HepG2 (cell line): ENCODE results near the gene DCAF8. TPM values are rescaled to one million over a fixed set of nuclear protein-coding genes. Genes with fewer than 3 reads are reported as not detected.

Source experiments
- ATAC-seq: fragments of 200-7000 bp; cut with Tn5 transposase; 3 replicates; pipeline ENCODE4 v1.9.1; 2020; ENCODE audit warnings: mild to moderate bottlenecking, moderate library complexity
- BruUV-seq: library from RNA; stranded (reverse); fragments of 400-500 nt; replicated peaks from 2 replicates; lab custom pipeline; 2021; lab: Mats Ljungman, UMichigan
- CTCF ChIA-PET: fragments of 300-600 bp; formaldehyde crosslinking; extraction: SDS; loops from one replicate; lab custom pipeline; 2021; ENCODE audit warnings: low total read pairs, inconsistent platforms, low intra/inter-chr PET ratio; lab: Yijun Ruan, JAX
- POLR2A ChIA-PET: fragments of 350-600 bp; sonication (Branson Sonifier 250); formaldehyde crosslinking; loops from one replicate; lab custom pipeline; 2020; ENCODE audit warnings: antibody characterized with exemption, inconsistent platforms; lab: Yijun Ruan, JAX
- DNase-seq: peaks from one replicate; pipeline ENCODE4 v3.0.0-alpha.2; 2015; ENCODE audit warnings: low spot score
- FAIRE-seq: peaks from 3 replicates; lab custom pipeline; 2011; peaks lifted over from hg19 to GRCh38; lab: Jason Lieb, UNC
- H2AFZ ChIP-seq: one replicate; pipeline ENCODE4 v1.6.1; 2011; ENCODE audit warnings: low read length, inconsistent platforms
- H3K27ac ChIP-seq: fragments of 300-600 bp; 3 replicates; pipeline ENCODE4 v1.8.0; 2011; ENCODE audit warnings: mixed run types, mild to moderate bottlenecking, mixed read lengths, low read length, inconsistent platforms; ENCODE audit not compliant: insufficient read depth; ENCODE audit errors: extremely low read length
- H3K27me3 ChIP-seq, 2 experiments: fragments of 200-600 bp in 1 of 2; 2 replicates in 1 of 2; 3 replicates in 1 of 2; pipeline versions ENCODE4 v1.6.0 to v1.8.0; 2011; ENCODE audit warnings: low read length in 2 of 2, mild to moderate bottlenecking in 2 of 2, moderate library complexity in 2 of 2, inconsistent platforms in 1 of 2; ENCODE audit not compliant: insufficient read depth in 2 of 2, control insufficient read depth in 1 of 2
- H3K36me3 ChIP-seq, 2 experiments: fragments of 200-600 bp in 1 of 2; replicated peaks in 1 of 2; 2 replicates in 1 of 2; 3 replicates in 1 of 2; pipeline versions ENCODE4 v1.5.1 to v1.8.0; 2011; ENCODE audit warnings: low read length in 2 of 2, inconsistent platforms in 1 of 2; ENCODE audit not compliant: insufficient read depth in 2 of 2, control insufficient read depth in 1 of 2
- H3K4me1 ChIP-seq: 2 replicates; pipeline ENCODE4 v1.5.1; 2012; ENCODE audit warnings: low read length, inconsistent platforms; ENCODE audit not compliant: insufficient read depth
- H3K4me2 ChIP-seq: 2 replicates; pipeline ENCODE4 v1.6.0; 2011; ENCODE audit warnings: low read depth, low read length, inconsistent platforms
- H3K4me3 ChIP-seq, 3 experiments: fragments of 200-600 bp in 1 of 3; sonication (generic), shearing (Covaris generic) in 1 of 3; replicated peaks in 1 of 3; 2 replicates each; pipeline ENCODE4 v1.5.1; 2011 to 2016; ENCODE audit warnings: low read length in 3 of 3, inconsistent platforms in 2 of 3, low read depth in 2 of 3, mild to moderate bottlenecking in 2 of 3, control low read depth in 1 of 3, mixed read lengths in 1 of 3; ENCODE audit not compliant: insufficient read depth in 1 of 3
- H3K79me2 ChIP-seq: one replicate; pipeline ENCODE4 v1.6.1; 2011; ENCODE audit warnings: low read length, inconsistent platforms; ENCODE audit not compliant: insufficient read depth
- H3K9ac ChIP-seq: 2 replicates; pipeline ENCODE4 v1.6.0; 2011; ENCODE audit warnings: mild to moderate bottlenecking, low read depth, low read length, inconsistent platforms; ENCODE audit not compliant: insufficient read depth
- H3K9me3 ChIP-seq: 2 replicates; pipeline ENCODE4 v1.5.1; 2012; ENCODE audit warnings: mild to moderate bottlenecking, low read length
- H4K20me1 ChIP-seq: 2 replicates; pipeline ENCODE4 v1.6.0; 2011; ENCODE audit warnings: inconsistent platforms, mild to moderate bottlenecking, low read length, moderate library complexity; ENCODE audit not compliant: insufficient read depth
- BRD4 ChIP-seq: sonication (generic); formaldehyde crosslinking; IDR thresholded peaks from 2 replicates; pipeline ENCODE4 v1.4.0; 2020; ENCODE audit warnings: missing genetic modification reagents
- CC2D1A ChIP-seq: sonication (generic); formaldehyde crosslinking; IDR thresholded peaks from 2 replicates; pipeline ENCODE4 v1.8.1; 2023; ENCODE audit warnings: mild to moderate bottlenecking, missing genetic modification reagents
- FOXC1 ChIP-seq: sonication (generic); formaldehyde crosslinking; IDR thresholded peaks from 2 replicates; pipeline ENCODE4 v1.8.0; 2022; ENCODE audit warnings: mild to moderate bottlenecking, missing genetic modification reagents, borderline replicate concordance
- GMEB1 ChIP-seq: sonication (generic); formaldehyde crosslinking; IDR thresholded peaks from 2 replicates; pipeline ENCODE4 v1.5.1; 2020; ENCODE audit warnings: missing genetic modification reagents, mild to moderate bottlenecking, borderline replicate concordance
- HNF4A ChIP-seq: sonication (generic); formaldehyde crosslinking; IDR thresholded peaks from 2 replicates; pipeline ENCODE4 v1.4.0; 2020; ENCODE audit warnings: missing genetic modification reagents
- KDM2A ChIP-seq: sonication (generic); formaldehyde crosslinking; IDR thresholded peaks from 2 replicates; pipeline ENCODE4 v1.4.0; 2020; ENCODE audit warnings: low read depth, missing genetic modification reagents, borderline replicate concordance
- PHF20 ChIP-seq: sonication (generic); formaldehyde crosslinking; IDR thresholded peaks from 2 replicates; pipeline ENCODE4 v1.5.0; 2020; ENCODE audit warnings: mild to moderate bottlenecking, missing genetic modification reagents
- PRMT3 ChIP-seq: sonication (generic); formaldehyde crosslinking; IDR thresholded peaks from 2 replicates; pipeline ENCODE4 v1.8.1; 2022; ENCODE audit warnings: low read depth, mild to moderate bottlenecking, moderate library complexity, missing genetic modification reagents, borderline replicate concordance
- RFXAP ChIP-seq: sonication (generic); formaldehyde crosslinking; IDR thresholded peaks from 2 replicates; pipeline ENCODE4 v1.4.0; 2020; ENCODE audit warnings: missing genetic modification reagents, borderline replicate concordance
- TBX2 ChIP-seq: sonication (generic); formaldehyde crosslinking; IDR thresholded peaks from 2 replicates; pipeline ENCODE4 v1.5.0; 2020; ENCODE audit warnings: missing genetic modification reagents, mild to moderate bottlenecking, borderline replicate concordance
- ZBED4 ChIP-seq: sonication (generic); formaldehyde crosslinking; IDR thresholded peaks from 2 replicates; pipeline ENCODE4 v1.4.0; 2020; ENCODE audit warnings: missing genetic modification reagents, borderline replicate concordance
- ZNF280B ChIP-seq: sonication (generic); formaldehyde crosslinking; IDR thresholded peaks from 2 replicates; pipeline ENCODE4 v1.5.0; 2020; ENCODE audit warnings: missing genetic modification reagents, mild to moderate bottlenecking, borderline replicate concordance
- ZNF33A ChIP-seq: sonication (generic); formaldehyde crosslinking; IDR thresholded peaks from 2 replicates; pipeline ENCODE4 v1.5.1; 2020; ENCODE audit warnings: missing genetic modification reagents, mild to moderate bottlenecking, moderate library complexity, borderline replicate concordance
- ZNF33B ChIP-seq: sonication (generic); formaldehyde crosslinking; IDR thresholded peaks from 2 replicates; pipeline ENCODE4 v1.5.1; 2020; ENCODE audit warnings: mild to moderate bottlenecking, missing genetic modification reagents
- ZNF550 ChIP-seq: sonication (generic); formaldehyde crosslinking; IDR thresholded peaks from 2 replicates; pipeline ENCODE4 v1.4.0; 2020; ENCODE audit warnings: mild to moderate bottlenecking, missing genetic modification reagents, borderline replicate concordance
- WGBS: methylation state at CpG from one replicate; pipeline ENCODE4 v1.1.6; 2017; ENCODE audit warnings: low lambda C conversion rate; 5-methylcytosine and 5-hydroxymethylcytosine counted together
- in situ Hi-C: cut with HindIII; loops from 2 replicates; pipeline ENCODE4 v1.10.0; 2017; ENCODE audit warnings: low pct_unique_long_range_greater_than_20kb; ENCODE audit not compliant: extremely low pct_ligation_motif_present
- intact Hi-C: fragments of 100-400 bp; cut with micrococcal nuclease; formaldehyde crosslinking; loops from one replicate; pipeline ENCODE4 v1.10.0; 2022; ENCODE audit not compliant: unreplicated experiment
- polyA plus RNA-seq, 8 experiments: library from polyadenylated mRNA; depleted of rRNA in 3 of 8; stranded (reverse) in 7 of 8; unstranded in 1 of 8; fragments of >200 nt; fragmentation: Illumina TruSeq in 4 of 8; extraction: Trizol in 4 of 8; gene quantifications; 2 replicates each; pipeline versions ENCODE4 v1.2.1 to v1.2.3, GENCODE V29; 2011 to 2016; ENCODE audit warnings: low read depth in 4 of 8, missing spikeins in 1 of 8, mixed read lengths in 1 of 8; ENCODE audit not compliant: insufficient read depth in 1 of 8
- total RNA-seq, 5 experiments: library from RNA; depleted of rRNA; stranded (reverse); fragments of >200 nt; fragmentation: Illumina TruSeq; extraction: Trizol; gene quantifications; 2 replicates each; pipeline ENCODE4 v1.2.3, GENCODE V29; 2016; ENCODE audit warnings: low read depth in 1 of 5

Gene DCAF8
- total and polyA plus RNA-seq, 2 of the 13 experiments (the other 11 are each of a cell fraction or from before 2014, with no cell fraction given), result 73.4 to 79.8 TPM

- POLR2A ChIA-PET, result no interaction called here
- H3K79me2 ChIP-seq, result peaks cover 2% of the 10 kb centered on the region
- peak within 1 kb of the TSS; percentile 93 for H3K4me2 ChIP-seq
- FAIRE-seq (no peak), DNase-seq (no peak), ATAC-seq (peak; percentile 79)
- no peaks in the 10 kb centered on the region for H3K27me3 ChIP-seq
- no peaks in the 10 kb centered on the region for H3K9me3 ChIP-seq
- 2% methylated on average over 20 of the region's 76 CpGs for WGBS
- peak within 1 kb of the TSS; percentile 89 for H3K9ac ChIP-seq
- H2AFZ ChIP-seq, result peak within 1 kb of the TSS; percentile 31
- CTCF ChIA-PET, result no interaction called here
- H3K4me3 ChIP-seq, result peak within 1 kb of the TSS; percentile 84 to 99 (median 86)
- in situ Hi-C loops (no loop called here), intact Hi-C loops (no loop called here)
- peaks cover 32% of the 10 kb centered on the region for H3K4me1 ChIP-seq
- BruUV-seq, result TSS peak; percentile 70
- no peaks in the 10 kb centered on the region for H4K20me1 ChIP-seq
- peak within 1 kb of the TSS; percentile 52 for H3K27ac ChIP-seq
- H3K36me3 ChIP-seq, result peaks cover 0 to 2% of the 10 kb centered on the region in 2 experiments; a peak in 2 of 5 replicates
- TF ChIP-seq CC2D1A (CRISPR knock-in tag) (no peak), PHF20 (CRISPR knock-in tag) (peak; percentile 40), ZNF280B (CRISPR knock-in tag) (peak; percentile 59; the same call in 1 of the 2 replicates), FOXC1 (CRISPR knock-in tag) (peak; percentile 20; the same call in 1 of the 2 replicates), ZNF33B (CRISPR knock-in tag) (no peak), ZBED4 (CRISPR knock-in tag) (peak; percentile 35; the same call in 1 of the 2 replicates), GMEB1 (CRISPR knock-in tag) (no peak), ZNF33A (CRISPR knock-in tag) (no peak), KDM2A (peak; percentile 83), PRMT3 (no peak), BRD4 (CRISPR knock-in tag) (0 out of 2 replicates have a peak, but pooled peaks have one; percentile 47), ZNF550 (no peak), HNF4A (0 out of 2 replicates have a peak, but pooled peaks have one; percentile 5), TBX2 (CRISPR knock-in tag) (0 out of 2 replicates have a peak, but pooled peaks have one; percentile 30), RFXAP (CRISPR knock-in tag) (no peak)
Observed at GRCh38 chr1:160205242-160206035, 56.9 kb downstream of the DCAF8 start, which contains the start of gene PEA15. Gene PEA15 (plus strand): TSS chr1:160205384. CDS start chr1:160211545, 6,161 bp downstream.
